Right atrium auricular region (tissue), 2 donors: ENCODE data around the gene RNF220. TPM values are rescaled to one million over a fixed set of nuclear protein-coding genes. Genes with fewer than 3 reads are reported as not detected.

Experiments used
- DNase-seq: peaks from one replicate; pipeline ENCODE4 v3.0.0-alpha.2; 2019; ENCODE audit warnings: low spot score
- H3K27ac ChIP-seq, 2 donors: fragments of 200-600 bp; sonication (generic); 1 replicate in 1 of 2; 2 replicates in 1 of 2; pipeline ENCODE4 v1.5.1; 2016 to 2019
- H3K27me3 ChIP-seq, 2 donors: fragments of 200-600 bp; sonication (generic); one replicate each; pipeline versions ENCODE4 v1.5.1 to v1.6.0; 2017 to 2019
- H3K36me3 ChIP-seq: fragments of 200-600 bp; sonication (generic); one replicate; pipeline ENCODE4 v1.5.1; 2016
- H3K4me1 ChIP-seq, 2 donors: fragments of 200-600 bp; sonication (generic); one replicate each; pipeline versions ENCODE4 v1.5.1 to v1.6.0; 2017 to 2019
- H3K4me3 ChIP-seq, 2 donors: fragments of 200-600 bp; sonication (generic); 1 replicate in 1 of 2; 2 replicates in 1 of 2; pipeline ENCODE4 v1.5.1; 2017 to 2019; ENCODE audit warnings: mild to moderate bottlenecking in 1 of 2, moderate library complexity in 1 of 2
- H3K9me3 ChIP-seq, 2 donors: fragments of 200-600 bp; sonication (generic); one replicate each; pipeline ENCODE4 v1.5.1; 2019
- total RNA-seq, 2 donors: library from RNA; depleted of rRNA; stranded (reverse); fragments of >200 nt; gene quantifications; one replicate each; pipeline ENCODE4 v1.1.0, GENCODE V29; 2016
- TF ChIP-seq, protein P1 (sequence below), 2 donors: fragments of 200-600 bp; sonication (generic); IDR thresholded peaks; one replicate each; pipeline ENCODE4 v1.5.1; 2019; ENCODE audit warnings: antibody characterized with exemption in 2 of 2

Gene RNF220
- total RNA-seq, 2 donors from 2014 or later = 76.1 to 91.6 TPM

GRCh38 chr1:44507490-44508396 lies 102.7 kb downstream of the RNF220 start:
- TF ChIP-seq, protein P1, sequence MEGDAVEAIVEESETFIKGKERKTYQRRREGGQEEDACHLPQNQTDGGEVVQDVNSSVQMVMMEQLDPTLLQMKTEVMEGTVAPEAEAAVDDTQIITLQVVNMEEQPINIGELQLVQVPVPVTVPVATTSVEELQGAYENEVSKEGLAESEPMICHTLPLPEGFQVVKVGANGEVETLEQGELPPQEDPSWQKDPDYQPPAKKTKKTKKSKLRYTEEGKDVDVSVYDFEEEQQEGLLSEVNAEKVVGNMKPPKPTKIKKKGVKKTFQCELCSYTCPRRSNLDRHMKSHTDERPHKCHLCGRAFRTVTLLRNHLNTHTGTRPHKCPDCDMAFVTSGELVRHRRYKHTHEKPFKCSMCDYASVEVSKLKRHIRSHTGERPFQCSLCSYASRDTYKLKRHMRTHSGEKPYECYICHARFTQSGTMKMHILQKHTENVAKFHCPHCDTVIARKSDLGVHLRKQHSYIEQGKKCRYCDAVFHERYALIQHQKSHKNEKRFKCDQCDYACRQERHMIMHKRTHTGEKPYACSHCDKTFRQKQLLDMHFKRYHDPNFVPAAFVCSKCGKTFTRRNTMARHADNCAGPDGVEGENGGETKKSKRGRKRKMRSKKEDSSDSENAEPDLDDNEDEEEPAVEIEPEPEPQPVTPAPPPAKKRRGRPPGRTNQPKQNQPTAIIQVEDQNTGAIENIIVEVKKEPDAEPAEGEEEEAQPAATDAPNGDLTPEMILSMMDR (IDR thresholded peaks at IDR 0.05) = no peak
- Histone ChIP-seq H3K4me3 (no peak overlapping the region), H3K36me3 (no peaks in the 10 kb centered on the region), H3K27me3 (no peaks in the 10 kb centered on the region), H3K27ac (no peak overlapping the region), H3K9me3 (no peaks in the 10 kb centered on the region), H3K4me1 (no peaks in the 10 kb centered on the region)
- no peak for DNase-seq

DNA sequence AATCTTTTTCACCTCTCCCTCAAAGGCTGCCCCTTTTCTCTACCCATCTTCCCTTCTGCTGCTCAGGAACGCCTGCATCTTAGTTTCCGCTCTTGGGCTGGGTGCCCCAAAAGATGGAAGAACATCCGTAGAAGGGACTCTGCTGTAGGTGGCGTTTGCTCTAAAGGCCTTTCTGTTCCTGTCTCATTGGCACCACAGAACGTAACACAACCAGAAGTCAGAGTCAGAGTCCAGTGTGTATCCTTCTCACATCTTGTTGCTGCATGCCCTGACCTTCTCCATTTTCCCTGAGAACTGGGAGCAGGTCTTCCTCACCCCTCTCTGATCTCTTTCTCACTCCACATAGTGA lies 103.3 kb downstream of the RNF220 start:
- H3K27ac ChIP-seq = no peak overlapping the region
- no peaks in the 10 kb centered on the region for H3K27me3 ChIP-seq
- H3K36me3 ChIP-seq = no peaks in the 10 kb centered on the region
- TF ChIP-seq, protein P1 (IDR thresholded peaks at IDR 0.05) = no peak
- no peak for DNase-seq
- H3K4me1 ChIP-seq = no peaks in the 10 kb centered on the region
- H3K9me3 ChIP-seq = no peaks in the 10 kb centered on the region
- no peak overlapping the region for H3K4me3 ChIP-seq

DNA sequence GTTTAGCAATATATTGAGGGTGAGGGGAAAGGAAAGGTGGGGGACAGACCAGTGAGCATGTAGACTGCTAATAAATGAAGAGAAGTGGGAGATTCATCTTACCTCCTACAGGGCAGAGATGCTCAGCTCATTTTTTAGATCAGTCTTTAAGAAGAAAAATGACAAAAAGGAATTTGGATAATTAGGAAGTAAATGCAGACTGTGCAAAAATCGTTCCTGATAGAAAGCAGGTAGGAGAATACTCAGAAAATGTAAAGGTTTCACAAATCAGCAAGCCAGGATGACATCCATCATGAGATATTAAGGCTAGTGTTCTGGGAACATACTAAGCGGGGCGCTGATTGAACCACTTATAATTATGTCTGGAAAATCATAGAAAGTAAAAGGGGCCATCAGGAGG lies 106.3 kb downstream of the RNF220 start:
- H3K4me3 ChIP-seq = no peak overlapping the region
- no peaks in the 10 kb centered on the region for H3K9me3 ChIP-seq
- TF ChIP-seq, protein P1 (IDR thresholded peaks at IDR 0.05) = no peak
- no peaks in the 10 kb centered on the region for H3K27me3 ChIP-seq
- no peak overlapping the region for H3K27ac ChIP-seq
- no peaks in the 10 kb centered on the region for H3K4me1 ChIP-seq
- no peaks in the 10 kb centered on the region for H3K36me3 ChIP-seq
- DNase-seq = no peak

DNA sequence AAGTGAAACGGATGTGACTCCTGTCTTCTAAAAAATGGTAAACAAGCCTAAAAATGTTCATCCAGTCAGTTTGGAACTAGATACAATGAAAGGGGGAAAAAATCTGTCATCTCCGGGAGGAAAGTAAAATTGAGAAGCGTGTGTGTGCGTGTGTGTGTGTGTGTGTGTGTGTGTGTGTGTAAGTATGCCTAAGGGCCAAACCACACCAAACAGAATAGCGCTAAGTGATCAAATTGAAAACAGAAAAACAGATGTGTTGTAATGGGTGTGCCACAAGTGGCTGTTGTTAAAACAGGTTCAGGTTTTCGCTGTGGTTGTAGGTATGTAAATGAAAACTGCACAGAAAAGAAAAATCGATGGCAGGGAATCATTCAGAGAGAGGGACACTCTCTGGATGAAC lies 106.7 kb downstream of the RNF220 start:
- Histone ChIP-seq H3K4me1 (no peaks in the 10 kb centered on the region), H3K4me3 (no peak overlapping the region), H3K27ac (no peak overlapping the region), H3K27me3 (no peaks in the 10 kb centered on the region), H3K36me3 (no peaks in the 10 kb centered on the region), H3K9me3 (no peaks in the 10 kb centered on the region)
- TF ChIP-seq, protein P1 (IDR thresholded peaks at IDR 0.05) = no peak
- no peak for DNase-seq

- Histone ChIP-seq H3K36me3 (no peaks in the 10 kb centered on the region), H3K4me3 (no peak overlapping the region), H3K27me3 (no peaks in the 10 kb centered on the region), H3K9me3 (no peaks in the 10 kb centered on the region), H3K27ac (no peak overlapping the region), H3K4me1 (no peaks in the 10 kb centered on the region)
- no peak for DNase-seq
- TF ChIP-seq, protein P1 (IDR thresholded peaks at IDR 0.05) = no peak
These were observed 107.3 kb downstream of the RNF220 start for GRCh38 chr1:44512313-44512885.
